ENCODE measurements around the gene MAB21L3.

DNA sequence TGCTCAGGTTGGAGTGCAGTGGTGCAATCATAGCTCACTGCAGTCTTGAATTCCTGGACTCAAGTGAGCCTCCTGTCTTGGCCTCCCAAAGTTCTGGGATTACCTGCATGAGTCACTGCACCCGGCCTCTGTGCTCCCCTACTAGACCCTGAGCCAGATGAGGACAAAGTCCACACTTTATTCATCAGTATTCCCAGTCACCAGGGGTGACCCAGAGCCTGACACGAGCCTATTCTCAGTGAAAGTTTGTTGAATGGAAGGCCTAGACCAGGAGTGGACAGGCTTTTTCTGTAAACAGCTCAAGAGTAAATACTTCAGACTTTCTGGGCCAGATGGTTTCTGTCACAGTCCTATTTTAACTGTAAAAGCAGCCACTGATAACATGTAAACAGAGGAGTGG is 68.2 kb downstream of the MAB21L3 start:
- TF ChIP-seq EZH2 (IDR thresholded peaks at IDR 0.05) (no peak), POLR2AphosphoS5 (IDR thresholded peaks at IDR 0.05; ENCODE audit: borderline replicate concordance, low read depth, low read length) (no peak)
